ENCODE measurements around the gene TICAM1. TPM values are rescaled to one million over a fixed set of nuclear protein-coding genes. Genes with fewer than 3 reads are reported as not detected.

Gene TICAM1
- total and polyA plus RNA-seq, 2 of the 8 experiments (the other 6 are each of a cell fraction or from before 2014, with no cell fraction given): 0.41 to 0.65 TPM

GRCh38 chr19:4832776-4833175 is 1.3 kb upstream of the TICAM1 start:
- Histone ChIP-seq H4K5ac (ENCODE audit: insufficient read length, low read depth, low read length) (no peak overlapping the region), H2BK20ac (ENCODE audit: low read length) (no peak overlapping the region), H2BK15ac (ENCODE audit: low read length) (no peak overlapping the region), H3K4me2 (ENCODE audit: insufficient read depth in 1 of 2, low read depth in 2 of 2, low read length in 2 of 2) (no peak overlapping the region), H3K27me3 (replicated peaks in 1 of 4; ENCODE audit: control insufficient read depth in 3 of 4, extremely low read depth in 1 of 4, insufficient read depth in 3 of 4, low read length in 3 of 4) (peaks cover 0 to 16% (median 12%) of the 10 kb centered on the region in 4 experiments; a peak in 6 of 7 replicates), H3K4me3 (ENCODE audit: extremely low read depth in 1 of 4, insufficient read depth in 2 of 4, low read depth in 3 of 4, low read length in 4 of 4) (no peak overlapping the region), H4K91ac (replicated peaks; ENCODE audit: insufficient read length, low read length) (no peak overlapping the region), H3K36me3 (ENCODE audit: control insufficient read depth in 2 of 4, insufficient read depth in 4 of 4, low read length in 3 of 4) (no peaks in the 10 kb centered on the region), H3K79me1 (ENCODE audit: low read depth, low read length) (no peaks in the 10 kb centered on the region), H3K4me1 (replicated peaks in 1 of 4; ENCODE audit: control insufficient read depth in 3 of 4, insufficient read depth in 4 of 4, low read length in 3 of 4) (no peaks in the 10 kb centered on the region), H4K20me1 (replicated peaks in 1 of 2; ENCODE audit: control insufficient read depth in 1 of 2, insufficient read depth in 2 of 2, low read length in 2 of 2) (no peaks in the 10 kb centered on the region), H3K23ac (ENCODE audit: insufficient read length) (no peak overlapping the region), H3K23me2 (ENCODE audit: low read depth, low read length) (no peaks in the 10 kb centered on the region), H3K79me2 (ENCODE audit: control insufficient read depth in 1 of 2, insufficient read depth in 2 of 2, low read length in 2 of 2) (no peaks in the 10 kb centered on the region), H2AK5ac (ENCODE audit: low read depth, low read length) (no peak overlapping the region), H3K56ac (replicated peaks; ENCODE audit: insufficient read length, low read depth, low read length) (no peak overlapping the region), H3K9ac (replicated peaks in 1 of 4; ENCODE audit: extremely low read depth in 1 of 4, low read depth in 3 of 4, low read length in 3 of 4) (no peak overlapping the region), H3K4ac (replicated peaks; ENCODE audit: insufficient read length, low read depth, low read length) (no peak overlapping the region), H3K14ac (ENCODE audit: insufficient read length) (no peak overlapping the region), H2BK5ac (ENCODE audit: low read depth, low read length) (no peak overlapping the region), H3K9me3 (ENCODE audit: insufficient read depth in 2 of 2, low read depth in 1 of 2, low read length in 1 of 2) (no peaks in the 10 kb centered on the region), H3K18ac (ENCODE audit: extremely low read depth, low read length) (no peak overlapping the region), H2BK120ac (replicated peaks; ENCODE audit: low read depth, low read length) (no peak overlapping the region), H3K27ac (ENCODE audit: low read depth, low read length) (no peak overlapping the region), H2AFZ (ENCODE audit: low read length) (no peak overlapping the region), H4K8ac (ENCODE audit: extremely low read depth, insufficient read depth, low read length) (no peak overlapping the region), H2BK12ac (ENCODE audit: low read depth, low read length) (no peak overlapping the region)
- FAIRE-seq (no peak), DNase-seq (ENCODE audit: low read depth in 1 of 2, low spot score in 2 of 2) (no peak)
- 91% methylated on average over 5 of the region's 5 CpGs; no CpG with 5 or more reads in 1 of the 2 experiments for WGBS, 2 experiments (ENCODE audit: extremely low coverage in 1 of 2, insufficient coverage in 1 of 2, insufficient read length in 1 of 2, insufficient replicate concordance in 2 of 2, low coverage in 1 of 2, low lambda C conversion rate in 2 of 2, missing lambda C conversion rate in 1 of 2)
- CTCF ChIA-PET (ENCODE audit: partially characterized antibody): no interaction called here
- TF ChIP-seq USF2 (IDR thresholded peaks at IDR 0.05; ENCODE audit: low read length) (no peak), NRF1 (IDR thresholded peaks at IDR 0.05; ENCODE audit: low read depth, low read length) (no peak), POLR2A (IDR thresholded peaks at IDR 0.05; ENCODE audit: control extremely low read depth in 1 of 2, low read depth in 2 of 2, low read length in 2 of 2) (no peak), JUND (IDR thresholded peaks at IDR 0.05; ENCODE audit: low read length) (no peak), SP1 (IDR thresholded peaks at IDR 0.05; ENCODE audit: low read depth, low read length) (no peak)
- POLR2A ChIA-PET (ENCODE audit: partially characterized antibody): no interaction called here

All from H1 (cell line).